DMS 273 treated with DMSO at 0.1 percent for 48 hours (cell line): ENCODE results near the gene OR2T8.
"Not testable (repeated sequence)": the region's sequence is repeated elsewhere in the genome, so short reads cannot be mapped to it uniquely, and the experiment has no call there.

Source experiments
- DNase-seq: peaks from one replicate; lab custom pipeline; 2025; lab: John Stamatoyannopoulos, UW

Gene OR2T8

GRCh38 chr1:247919952-247920351 lies at the start of gene OR2T8:
Gene OR2T8 (plus strand): TSS chr1:247920252. CDS start chr1:247921018, 766 bp downstream.
- no peak for DNase-seq

- DNase-seq, result no peak
These were observed 36.7 kb upstream of the OR2T8 start for GRCh38 chr1:247883346-247883745.

DNA sequence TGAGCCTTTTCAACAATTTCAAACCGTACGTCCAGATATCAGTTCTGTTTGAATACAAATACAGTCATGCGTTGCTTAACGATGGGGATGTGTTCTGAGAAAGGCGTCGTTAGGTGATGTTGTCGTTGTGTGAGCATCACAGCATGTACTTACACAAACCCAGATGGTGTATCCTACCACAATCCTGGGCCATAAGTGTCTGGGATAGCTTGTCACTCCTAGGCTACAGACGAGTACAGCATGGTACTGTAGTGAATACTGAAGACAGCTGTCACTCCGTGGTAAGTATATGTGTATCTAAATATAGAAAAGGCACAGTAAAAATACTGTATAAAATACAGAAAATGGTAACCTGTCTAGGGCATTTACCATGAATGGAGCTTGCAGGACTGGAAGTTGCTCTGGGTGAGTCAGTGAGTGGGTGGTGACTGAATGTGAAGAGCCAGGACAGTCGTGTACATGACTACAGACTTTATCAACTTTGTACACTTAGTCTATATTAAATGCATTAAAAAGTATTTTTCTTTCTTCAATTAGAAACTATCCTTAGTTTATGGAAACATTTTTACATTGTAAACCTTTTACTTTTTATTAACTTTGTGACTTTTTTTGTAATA lies 35.1 kb upstream of the OR2T8 start:
- DNase-seq, result no peak

- DNase-seq, result no peak
These were observed 24.9 kb upstream of the OR2T8 start, which contains the start of gene OR2W3 for GRCh38 chr1:247895163-247895637. Gene OR2W3 (plus strand): TSS chr1:247895587. CDS start chr1:247895587, 0 bp downstream.

- DNase-seq, result no peak
These were observed 24.1 kb upstream of the OR2T8 start for GRCh38 chr1:247895976-247896375.

GRCh38 chr1:247904122-247904521 lies 15.9 kb upstream of the OR2T8 start:
- no peak for DNase-seq

- DNase-seq, result no peak
These were observed 14.9 kb upstream of the OR2T8 start for GRCh38 chr1:247905181-247905580.

GRCh38 chr1:247905910-247906503 lies 14.0 kb upstream of the OR2T8 start:
- no peak for DNase-seq

- no peak for DNase-seq
These were observed 13.5 kb upstream of the OR2T8 start for GRCh38 chr1:247906504-247907047.

- no peak for DNase-seq
These were observed 11.3 kb upstream of the OR2T8 start for GRCh38 chr1:247908766-247909165.

GRCh38 chr1:247913786-247914185 lies 6.3 kb upstream of the OR2T8 start:
- no peak for DNase-seq

- no peak for DNase-seq
These were observed 5.0 kb upstream of the OR2T8 start for GRCh38 chr1:247914941-247915662.

DNA sequence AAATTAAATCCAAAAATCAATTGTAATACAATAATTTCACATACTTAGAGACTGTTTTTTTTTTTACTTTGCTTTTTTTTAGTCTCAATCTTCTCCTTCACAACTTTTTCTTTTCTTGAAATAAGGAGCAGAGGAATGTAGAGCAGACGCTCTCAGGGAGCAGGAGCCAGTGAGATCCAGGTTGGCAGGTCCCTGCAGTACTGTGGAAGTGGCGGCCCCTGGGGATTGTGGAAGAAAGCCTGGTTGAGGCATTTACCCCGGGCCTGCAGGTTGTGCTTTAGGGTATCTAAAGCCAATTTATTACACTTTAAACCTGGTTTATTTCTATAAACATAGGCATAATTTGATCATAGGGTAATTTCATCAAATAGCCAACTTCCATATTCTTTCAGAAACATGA lies 3.9 kb downstream of the OR2T8 start:
- DNase-seq, result no peak

- no peak for DNase-seq
These were observed 4.8 kb downstream of the OR2T8 start, which contains the start of gene OR2AJ1 for GRCh38 chr1:247924868-247925267. Gene OR2AJ1 (plus strand): TSS chr1:247924889. CDS start chr1:247933769, 8,880 bp downstream.

DNA sequence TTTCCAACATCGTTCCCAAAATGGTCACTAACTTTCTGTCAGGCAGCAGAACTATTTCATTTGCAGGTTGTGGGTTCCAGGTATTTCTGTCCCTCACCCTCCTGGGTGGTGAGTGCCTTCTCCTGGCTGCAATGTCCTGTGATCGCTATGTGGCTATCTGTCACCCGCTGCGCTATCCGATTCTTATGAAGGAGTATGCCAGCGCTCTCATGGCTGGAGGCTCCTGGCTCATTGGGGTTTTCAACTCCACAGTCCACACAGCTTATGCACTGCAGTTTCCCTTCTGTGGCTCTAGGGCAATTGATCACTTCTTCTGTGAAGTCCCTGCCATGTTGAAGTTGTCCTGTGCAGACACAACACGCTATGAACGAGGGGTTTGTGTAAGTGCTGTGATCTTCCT lies 13.9 kb downstream of the OR2T8 start:
- DNase-seq, result no peak

DNA sequence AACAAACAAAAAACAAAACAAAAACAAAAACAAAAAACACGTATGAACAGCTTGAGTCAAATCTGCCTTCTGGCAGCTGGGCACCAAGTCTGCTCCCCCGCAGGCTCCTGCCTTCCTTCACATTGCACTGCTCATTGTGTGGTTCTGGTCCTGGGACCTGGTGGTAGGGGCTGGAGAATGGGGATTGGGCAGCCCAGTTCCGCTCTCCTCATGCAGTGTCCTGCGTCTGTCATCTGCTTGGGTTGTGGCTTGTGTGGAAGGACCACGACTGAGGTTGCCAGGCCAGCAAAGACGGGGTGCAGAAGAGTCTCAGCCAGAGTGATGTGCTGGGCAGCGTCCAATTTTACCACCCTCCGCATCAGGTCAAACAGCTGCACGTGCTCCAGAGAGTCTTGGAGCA lies 15.7 kb downstream of the OR2T8 start:
- no peak for DNase-seq

DNA sequence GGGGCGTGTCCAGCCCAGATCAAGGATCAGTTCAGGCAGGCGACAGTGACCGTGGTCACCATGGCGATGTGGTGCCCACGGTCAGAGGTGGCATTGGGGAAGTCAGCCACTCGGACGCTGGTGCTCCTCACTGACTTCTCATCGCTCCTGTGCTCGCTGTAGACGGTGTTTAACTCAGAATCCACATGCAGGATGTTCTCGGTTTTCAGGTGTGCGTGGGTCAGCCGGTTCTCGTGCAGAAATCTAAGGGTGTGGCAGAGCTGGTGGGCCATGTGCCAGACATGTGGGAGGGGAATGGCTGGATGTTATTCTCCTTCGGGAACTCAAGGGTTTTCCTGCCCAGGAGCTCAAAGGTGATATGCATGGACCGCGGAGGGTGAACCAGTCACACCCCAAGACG lies 16.4 kb downstream of the OR2T8 start:
- no peak for DNase-seq

- not testable (repeated sequence) for DNase-seq
These were observed 17.1 kb downstream of the OR2T8 start for GRCh38 chr1:247936965-247937734.

GRCh38 chr1:247942624-247943023 lies 22.6 kb downstream of the OR2T8 start:
- DNase-seq, result no peak

GRCh38 chr1:247948558-247948957 lies 28.5 kb downstream of the OR2T8 start, which contains the start of gene OR2L8:
Gene OR2L8 (plus strand): TSS chr1:247948858. CDS start chr1:247948858, 0 bp downstream.
- DNase-seq, result no peak

- no peak for DNase-seq
These were observed 33.4 kb downstream of the OR2T8 start for GRCh38 chr1:247953408-247953807.

DNA sequence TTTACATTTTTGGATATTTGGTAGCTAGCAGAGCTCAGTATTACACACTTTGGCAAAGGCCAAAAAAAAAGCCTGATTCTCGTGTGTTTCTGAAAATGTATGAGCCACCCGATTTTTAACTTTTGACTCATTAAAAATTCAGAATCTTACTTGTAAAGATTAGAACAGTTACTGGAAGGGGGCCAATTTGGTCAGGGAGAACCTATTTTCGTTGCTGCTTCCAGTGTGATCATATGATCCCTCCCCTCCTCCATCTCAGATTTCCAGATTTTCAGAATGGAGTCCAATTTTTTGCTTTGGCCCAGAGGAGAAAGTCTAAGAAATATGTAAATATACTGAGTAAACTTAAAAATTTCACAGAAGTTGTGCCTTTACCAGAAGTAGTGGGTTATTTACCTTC lies 41.7 kb downstream of the OR2T8 start:
- no peak for DNase-seq
